K562 (cell line): ENCODE results near the gene METTL6. TPM values are rescaled to one million over a fixed set of nuclear protein-coding genes. Genes with fewer than 3 reads are reported as not detected.
A peak's percentile ranks its signal among the peaks of the same experiment; 100 is the strongest.

Experiments used
- ARID1B ChIP-seq: fragments of 450-650 bp; IDR thresholded peaks from 2 replicates; pipeline ENCODE4 v1.6.1; 2016; ENCODE audit warnings: antibody characterized with exemption, mild to moderate bottlenecking, inconsistent platforms
- ATF6 ChIP-seq: sonication (generic); formaldehyde crosslinking; IDR thresholded peaks from 2 replicates; pipeline ENCODE4 v1.4.0; 2020; ENCODE audit warnings: mild to moderate bottlenecking, missing genetic modification reagents
- C11orf30 ChIP-seq: fragments of 450-650 bp; IDR thresholded peaks from 2 replicates; pipeline ENCODE4 v1.6.1; 2016; ENCODE audit warnings: low read depth, mild to moderate bottlenecking
- CBFA2T2 ChIP-seq: fragments of 450-650 bp; conservative IDR thresholded peaks from 2 replicates; pipeline ENCODE4 v1.6.1; 2017; ENCODE audit warnings: mild to moderate bottlenecking
- DPF2 ChIP-seq: fragments of 450-650 bp; IDR thresholded peaks from 2 replicates; pipeline ENCODE4 v1.6.1; 2016
- E2F5 ChIP-seq: sonication (generic); formaldehyde crosslinking; IDR thresholded peaks from 2 replicates; pipeline ENCODE4 v1.8.0; 2022; ENCODE audit warnings: mild to moderate bottlenecking, missing genetic modification reagents
- GATA2 ChIP-seq: sonication (generic); formaldehyde crosslinking; IDR thresholded peaks from 2 replicates; pipeline ENCODE4 v1.4.0; 2020; ENCODE audit warnings: mild to moderate bottlenecking, missing genetic modification reagents
- HDAC8 ChIP-seq: fragments of 450-650 bp; IDR thresholded peaks from 2 replicates; pipeline ENCODE4 v1.6.1; 2016; ENCODE audit warnings: mild to moderate bottlenecking, missing genetic modification characterization, moderate library complexity, missing compliant biosample characterization
- KAT2B ChIP-seq: IDR thresholded peaks from one replicate; pipeline ENCODE4 v1.6.1; 2012; ENCODE audit warnings: low read depth, mild to moderate bottlenecking, control low read depth, inconsistent platforms, low read length, moderate library complexity
- MAFF ChIP-seq: IDR thresholded peaks from 2 replicates; pipeline ENCODE4 v1.6.1; 2012; ENCODE audit warnings: low read length, improper control_type of control experiment
- MAFG ChIP-seq: fragments of 450-650 bp; conservative IDR thresholded peaks from 2 replicates; pipeline ENCODE4 v1.6.1; 2016; ENCODE audit warnings: missing genetic modification characterization, missing compliant biosample characterization
- MAFK ChIP-seq: IDR thresholded peaks from 2 replicates; pipeline ENCODE4 v1.6.1; 2011; ENCODE audit warnings: low read length, improper control_type of control experiment
- NCOR1 ChIP-seq: fragments of 450-650 bp; IDR thresholded peaks from 2 replicates; pipeline ENCODE4 v1.6.1; 2016; ENCODE audit warnings: mild to moderate bottlenecking, moderate library complexity
- NFE2L1 ChIP-seq: fragments of 450-650 bp; IDR thresholded peaks from 2 replicates; pipeline ENCODE4 v1.6.1; 2016; ENCODE audit warnings: missing genetic modification characterization, low read depth, mild to moderate bottlenecking, missing compliant biosample characterization, moderate library complexity, borderline replicate concordance
- NR2F6 ChIP-seq: fragments of 450-650 bp; formaldehyde crosslinking; IDR thresholded peaks from 2 replicates; pipeline ENCODE4 v1.4.0; 2020; ENCODE audit warnings: mild to moderate bottlenecking
- RFX5 ChIP-seq: IDR thresholded peaks from 2 replicates; pipeline ENCODE4 v1.6.1; 2011; ENCODE audit warnings: low read depth, mild to moderate bottlenecking, improper control_type of control experiment, low read length
- SFPQ ChIP-seq: fragments of 200-400 bp; formaldehyde crosslinking; IDR thresholded peaks from 2 replicates; pipeline ENCODE4 v1.6.1; 2017; ENCODE audit warnings: mild to moderate bottlenecking, low read depth, low read length, moderate library complexity
- SIX5 ChIP-seq, 2 experiments: IDR thresholded peaks; 2 replicates each; pipeline ENCODE4 v1.6.1; 2011; ENCODE audit warnings: low read length in 2 of 2, borderline replicate concordance in 1 of 2, low read depth in 1 of 2, mild to moderate bottlenecking in 1 of 2, moderate library complexity in 1 of 2; ENCODE audit not compliant: insufficient read depth in 1 of 2
- THAP12 ChIP-seq: fragments of 250-450 bp; sonication (Bioruptor Pico); IDR thresholded peaks from 2 replicates; pipeline ENCODE4 v1.9.0; 2021; ENCODE audit warnings: mild to moderate bottlenecking, inconsistent platforms
- XRCC4 ChIP-seq: IDR thresholded peaks from one replicate; pipeline ENCODE4 v1.6.1; 2011; ENCODE audit not compliant: insufficient read depth, insufficient read length; ENCODE audit errors: extremely low read depth
- ZNF124 ChIP-seq: sonication (generic); formaldehyde crosslinking; IDR thresholded peaks from 2 replicates; pipeline ENCODE4 v1.8.1; 2022; ENCODE audit warnings: missing genetic modification reagents
- ZNF133 ChIP-seq: fragments of 250-450 bp; sonication (Bioruptor Pico); IDR thresholded peaks from 2 replicates; pipeline ENCODE4 v1.4.0; 2020; ENCODE audit warnings: mild to moderate bottlenecking
- ZNF134 ChIP-seq: fragments of 250-450 bp; sonication (Bioruptor Pico); conservative IDR thresholded peaks from 2 replicates; pipeline ENCODE4 v1.4.0; 2020
- ZNF717 ChIP-seq: fragments of 250-450 bp; sonication (Bioruptor Pico); IDR thresholded peaks from 2 replicates; pipeline ENCODE4 v1.5.0; 2021
- polyA plus RNA-seq, 8 experiments: library from polyadenylated mRNA; depleted of rRNA in 4 of 8; stranded (reverse) in 5 of 8; unstranded in 3 of 8; fragments of >200 nt; fragmentation: Nextera tagmentation in 2 of 8; fragmentation: Illumina TruSeq in 1 of 8; extraction: Ambion mirVana in 2 of 8; extraction: Trizol in 1 of 8; gene quantifications; 2 replicates each; pipeline versions ENCODE4 v1.2.1 to v1.2.3, GENCODE V29; 2011 to 2014; ENCODE audit warnings: inconsistent platforms in 1 of 8, missing spikeins in 1 of 8
- total RNA-seq, 7 experiments: library from RNA; depleted of rRNA in 6 of 7; stranded (reverse); fragments of >200 nt in 6 of 7; fragmentation: Illumina TruSeq in 2 of 7; extraction: Trizol in 2 of 7; gene quantifications; 2 replicates each; pipeline versions ENCODE4 v1.2.1 to v1.2.3, GENCODE V29; 2011 to 2021; ENCODE audit warnings: low replicate concordance in 1 of 7

The METTL6 gene
- total and polyA plus RNA-seq, 9 of the 15 experiments (the other 6 are each of a cell fraction or from before 2014, with no cell fraction given): 18.8 to 61.5 (median 33.9) TPM

- TF ChIP-seq NFE2L1: peak; percentile 88
- TF ChIP-seq ZNF124 (CRISPR knock-in tag): no peak
- no peak for TF ChIP-seq ZNF717
- no peak for TF ChIP-seq RFX5
- TF ChIP-seq SFPQ: no peak
- no peak for TF ChIP-seq HDAC8
- 0 out of 2 replicates have a peak, but pooled peaks have one; percentile 14 for TF ChIP-seq GATA2 (CRISPR knock-in tag)
- TF ChIP-seq MAFF: peak; percentile 91
- no peak for TF ChIP-seq CBFA2T2
- no peak for TF ChIP-seq ATF6 (CRISPR knock-in tag)
- TF ChIP-seq ZNF134 (CRISPR knock-in tag): no peak
- TF ChIP-seq KAT2B: no peak
- TF ChIP-seq SIX5 (IDR thresholded peaks at IDR 0.05; ENCODE audit: borderline replicate concordance in 1 of 2, insufficient read depth in 1 of 2, low read depth in 1 of 2, low read length in 2 of 2): no peak
- peak; percentile 94 for TF ChIP-seq MAFG (tag)
- TF ChIP-seq MAFK: peak; percentile 87
- TF ChIP-seq ZNF133 (CRISPR knock-in tag): no peak
- TF ChIP-seq E2F5 (CRISPR knock-in tag): no peak
- no peak for TF ChIP-seq NCOR1
- TF ChIP-seq XRCC4: no peak
- TF ChIP-seq THAP12 (CRISPR knock-in tag): no peak
- TF ChIP-seq ARID1B: peak; percentile 22; the same call in 1 of the 2 replicates
- TF ChIP-seq DPF2: peak; percentile 38
- no peak for TF ChIP-seq NR2F6 (CRISPR knock-in tag)
- TF ChIP-seq C11orf30: peak; percentile 93
These were observed 51.8 kb downstream of the METTL6 start (continued) for GRCh38 chr3:15375461-15376000.
